Measurements from ENCODE around the gene GGA1. TPM values are rescaled to one million over a fixed set of nuclear protein-coding genes. Genes with fewer than 3 reads are reported as not detected.

The GGA1 gene
- total RNA-seq, 4 donors from 2014 or later, result 37.8 to 46.5 (median 39.1) TPM

DNA sequence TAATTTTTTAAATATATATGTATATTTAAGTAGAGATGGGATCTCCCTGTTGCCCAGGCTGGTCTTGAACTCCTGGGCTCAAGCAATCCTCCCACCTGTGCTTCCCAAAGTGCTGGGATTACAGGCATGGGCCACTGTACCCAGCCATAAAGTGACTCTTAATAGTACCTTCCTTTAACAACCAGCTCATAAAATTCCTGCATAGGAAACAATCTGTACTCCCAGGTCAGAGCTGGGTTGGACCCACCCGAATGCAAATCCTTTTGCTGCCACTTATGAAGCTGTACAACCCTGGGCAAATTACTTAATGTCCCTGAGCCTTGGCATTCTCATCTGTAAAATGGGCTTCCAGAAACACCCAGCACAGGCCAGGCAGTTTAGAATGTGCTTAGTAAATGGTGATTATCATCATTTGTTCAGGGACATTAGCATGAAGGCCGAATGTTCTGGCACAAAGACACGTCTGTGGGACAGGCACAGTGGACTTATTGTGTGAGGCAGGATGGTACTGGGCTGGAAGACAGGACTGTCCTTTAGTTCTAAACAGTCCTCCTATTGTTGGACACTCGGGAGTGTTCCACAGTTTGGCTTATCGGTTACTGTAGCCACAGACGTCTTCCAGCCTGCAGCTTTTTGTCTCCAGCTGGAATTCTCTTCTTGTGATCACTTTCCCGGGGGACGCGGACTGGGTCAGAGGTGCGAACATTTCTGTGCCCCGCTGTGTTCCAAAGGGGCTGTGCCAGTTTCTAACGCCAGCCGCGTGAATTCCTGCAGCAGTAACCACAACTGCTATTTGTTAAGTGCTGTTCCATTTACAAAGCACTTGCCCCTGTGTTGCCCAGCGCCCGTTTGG is 55.8 kb downstream of the GGA1 start:
- WGBS, 2 donors (ENCODE audit: low coverage in 1 of 2), result 72 to 75% methylated on average over 4 to 10 of the region's 16 CpGs
- no peaks in the 10 kb centered on the region for H3K9me3 ChIP-seq
- peaks cover 0 to 22% of the 10 kb centered on the region in 2 donors for H3K36me3 ChIP-seq
- peaks cover 0 to 57% (median 19%) of the 10 kb centered on the region in 3 donors for H3K4me1 ChIP-seq
- TF ChIP-seq, protein P1, sequence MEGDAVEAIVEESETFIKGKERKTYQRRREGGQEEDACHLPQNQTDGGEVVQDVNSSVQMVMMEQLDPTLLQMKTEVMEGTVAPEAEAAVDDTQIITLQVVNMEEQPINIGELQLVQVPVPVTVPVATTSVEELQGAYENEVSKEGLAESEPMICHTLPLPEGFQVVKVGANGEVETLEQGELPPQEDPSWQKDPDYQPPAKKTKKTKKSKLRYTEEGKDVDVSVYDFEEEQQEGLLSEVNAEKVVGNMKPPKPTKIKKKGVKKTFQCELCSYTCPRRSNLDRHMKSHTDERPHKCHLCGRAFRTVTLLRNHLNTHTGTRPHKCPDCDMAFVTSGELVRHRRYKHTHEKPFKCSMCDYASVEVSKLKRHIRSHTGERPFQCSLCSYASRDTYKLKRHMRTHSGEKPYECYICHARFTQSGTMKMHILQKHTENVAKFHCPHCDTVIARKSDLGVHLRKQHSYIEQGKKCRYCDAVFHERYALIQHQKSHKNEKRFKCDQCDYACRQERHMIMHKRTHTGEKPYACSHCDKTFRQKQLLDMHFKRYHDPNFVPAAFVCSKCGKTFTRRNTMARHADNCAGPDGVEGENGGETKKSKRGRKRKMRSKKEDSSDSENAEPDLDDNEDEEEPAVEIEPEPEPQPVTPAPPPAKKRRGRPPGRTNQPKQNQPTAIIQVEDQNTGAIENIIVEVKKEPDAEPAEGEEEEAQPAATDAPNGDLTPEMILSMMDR (IDR thresholded peaks at IDR 0.05), result no peak
- TF ChIP-seq EP300 (IDR thresholded peaks at IDR 0.05), result no peak
- TF ChIP-seq POLR2AphosphoS5 (IDR thresholded peaks at IDR 0.05), result no peak
- no peak for TF ChIP-seq POLR2A (IDR thresholded peaks at IDR 0.05)
- H3K27ac ChIP-seq, result peak overlapping the region in 2 of 4 donors; percentile 3 to 46
- no peak overlapping the region for H3K4me3 ChIP-seq
- H3K27me3 ChIP-seq, result no peaks in the 10 kb centered on the region
- no peak for ATAC-seq

DNA sequence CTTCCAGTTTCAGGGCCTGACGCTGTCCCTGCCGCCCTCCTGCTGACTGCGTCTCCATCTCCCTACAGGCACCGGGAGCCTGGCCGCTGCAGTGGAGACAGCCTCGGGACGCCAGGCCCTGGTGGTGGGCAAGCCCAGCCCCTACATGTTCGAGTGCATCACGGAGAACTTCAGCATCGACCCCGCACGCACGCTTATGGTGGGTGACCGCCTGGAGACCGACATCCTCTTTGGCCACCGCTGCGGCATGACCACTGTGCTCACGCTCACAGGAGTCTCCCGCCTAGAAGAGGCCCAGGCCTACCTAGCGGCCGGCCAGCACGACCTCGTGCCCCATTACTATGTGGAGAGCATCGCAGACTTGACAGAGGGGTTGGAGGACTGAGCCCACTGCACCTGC is 56.9 kb downstream of the GGA1 start:
- no peak overlapping the region for H3K4me3 ChIP-seq
- H3K27me3 ChIP-seq, result no peaks in the 10 kb centered on the region
- peak overlapping the region in 2 of 4 donors; percentile 3 to 46 for H3K27ac ChIP-seq
- peaks cover 0 to 22% of the 10 kb centered on the region in 2 donors for H3K36me3 ChIP-seq
- WGBS, 2 donors (ENCODE audit: low coverage in 1 of 2), result 80% methylated on average over 9 of the region's 24 CpGs; no CpG with 5 or more reads in 1 of the 2 donors
- H3K9me3 ChIP-seq, result no peaks in the 10 kb centered on the region
- ATAC-seq, result no peak
- TF ChIP-seq POLR2A (IDR thresholded peaks at IDR 0.05), result no peak
- TF ChIP-seq POLR2AphosphoS5 (IDR thresholded peaks at IDR 0.05), result no peak
- TF ChIP-seq EP300 (IDR thresholded peaks at IDR 0.05), result no peak
- TF ChIP-seq, protein P1 (IDR thresholded peaks at IDR 0.05), result no peak
- H3K4me1 ChIP-seq, result peaks cover 0 to 52% (median 15%) of the 10 kb centered on the region in 3 donors

DNA sequence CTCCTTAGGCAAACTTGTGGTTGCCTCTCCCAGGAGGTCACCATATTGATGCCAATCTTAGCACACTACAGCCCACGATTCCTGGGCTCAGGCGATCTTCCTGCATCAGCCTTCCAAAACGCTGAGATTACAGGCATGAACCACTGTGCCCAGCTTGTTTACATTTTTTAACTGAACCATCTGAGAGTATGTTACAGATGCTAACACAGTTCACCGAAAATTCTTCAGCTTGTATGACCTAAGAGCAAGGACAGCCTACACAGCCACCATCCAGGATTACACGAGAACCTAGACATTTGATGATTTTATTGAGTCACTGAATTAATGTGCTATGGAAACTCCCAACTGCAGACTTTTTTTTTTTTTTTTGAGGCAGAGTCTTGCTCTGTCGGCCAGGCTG is 61.0 kb downstream of the GGA1 start:
- H3K4me3 ChIP-seq, result no peak overlapping the region
- H3K4me1 ChIP-seq, result peaks cover 3 to 48% (median 10%) of the 10 kb centered on the region in 3 donors
- no peaks in the 10 kb centered on the region for H3K27me3 ChIP-seq
- 38 to 51% methylated on average over 2 to 5 of the region's 6 CpGs for WGBS, 2 donors (ENCODE audit: low coverage in 1 of 2)
- ATAC-seq, result peak; percentile 17
- TF ChIP-seq POLR2A (IDR thresholded peaks at IDR 0.05) (no peak), POLR2AphosphoS5 (IDR thresholded peaks at IDR 0.05) (peak; percentile 69)
- TF ChIP-seq, protein P1 (IDR thresholded peaks at IDR 0.05), result no peak
- peak overlapping the region in 3 of 4 donors; percentile 36 to 51 (median 43) for H3K27ac ChIP-seq
- H3K9me3 ChIP-seq, result no peaks in the 10 kb centered on the region
- peaks cover 0 to 22% of the 10 kb centered on the region in 2 donors for H3K36me3 ChIP-seq

DNA sequence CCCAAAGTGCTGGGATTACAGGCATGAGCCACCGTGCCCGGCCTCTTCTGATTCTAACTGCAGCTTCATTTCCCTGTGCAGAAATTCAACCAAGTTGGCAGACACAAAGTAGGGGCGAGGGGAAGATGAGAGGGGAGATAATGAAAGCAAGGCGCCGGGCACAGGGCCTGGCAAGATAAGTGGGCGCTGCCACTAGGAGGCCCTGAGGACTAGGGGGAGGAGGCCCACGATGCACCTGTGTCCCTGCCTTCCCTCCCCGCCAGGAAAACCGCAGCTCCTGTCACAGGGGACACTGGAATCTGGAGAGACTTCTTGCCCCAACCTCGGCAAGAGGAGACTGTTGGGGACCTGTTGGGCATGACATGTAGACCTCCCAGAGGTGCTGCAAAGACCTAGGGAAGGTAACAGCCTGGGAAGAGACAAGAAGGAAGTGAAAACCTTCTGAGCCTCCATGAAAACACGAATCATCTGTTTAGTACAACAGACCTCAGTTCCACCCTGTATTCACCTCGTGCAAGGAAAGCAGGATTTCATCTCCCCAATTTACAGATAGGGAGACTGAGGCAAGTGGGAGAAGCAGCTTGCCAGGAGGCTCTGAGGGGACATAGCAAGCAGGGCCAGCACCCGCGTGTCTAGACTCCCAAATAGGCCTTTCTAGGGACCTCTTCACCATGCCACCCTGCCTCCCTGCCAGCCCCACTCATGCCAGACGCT is 63.7 kb downstream of the GGA1 start:
- TF ChIP-seq EP300 (IDR thresholded peaks at IDR 0.05) (no peak), POLR2AphosphoS5 (IDR thresholded peaks at IDR 0.05) (no peak), POLR2A (IDR thresholded peaks at IDR 0.05) (no peak)
- TF ChIP-seq, protein P1 (IDR thresholded peaks at IDR 0.05), result no peak
- H3K4me3 ChIP-seq, result no peak overlapping the region
- H3K27ac ChIP-seq, result peak overlapping the region in 3 of 4 donors; percentile 71 to 94 (median 93)
- no peaks in the 10 kb centered on the region for H3K27me3 ChIP-seq
- peaks cover 3 to 76% (median 16%) of the 10 kb centered on the region in 3 donors for H3K4me1 ChIP-seq
- no peaks in the 10 kb centered on the region for H3K9me3 ChIP-seq
- 80% methylated on average over 3 of the region's 15 CpGs for WGBS, 2 donors (ENCODE audit: low coverage in 1 of 2)
- ATAC-seq, result no peak
- no peaks in the 10 kb centered on the region for H3K36me3 ChIP-seq

Measured in gastroesophageal sphincter (tissue), 4 donors.